Adrenal gland (tissue), 5 donors: ENCODE measurements around the gene JPH2.

ENCODE experiments used
- POLR2A ChIP-seq, 2 donors: fragments of 450-650 bp; IDR thresholded peaks; one replicate each; pipeline ENCODE4 v1.6.1; 2017; ENCODE audit warnings: antibody characterized with exemption in 2 of 2, mild to moderate bottlenecking in 2 of 2, moderate library complexity in 1 of 2
- TF ChIP-seq, protein P1 (sequence below), 6 experiments: fragments of 450-650 bp in 4 of 6; fragments of 200-600 bp in 2 of 6; sonication (generic) in 1 of 6; IDR thresholded peaks; 1 replicate in 5 of 6; 2 replicates in 1 of 6; pipeline versions ENCODE4 v1.5.1 to v1.8.0; 2016 to 2021; ENCODE audit warnings: antibody characterized with exemption in 6 of 6, mild to moderate bottlenecking in 2 of 6, moderate library complexity in 1 of 6
- donor health status: DM: no; HTN: no; CAD: no.

DNA sequence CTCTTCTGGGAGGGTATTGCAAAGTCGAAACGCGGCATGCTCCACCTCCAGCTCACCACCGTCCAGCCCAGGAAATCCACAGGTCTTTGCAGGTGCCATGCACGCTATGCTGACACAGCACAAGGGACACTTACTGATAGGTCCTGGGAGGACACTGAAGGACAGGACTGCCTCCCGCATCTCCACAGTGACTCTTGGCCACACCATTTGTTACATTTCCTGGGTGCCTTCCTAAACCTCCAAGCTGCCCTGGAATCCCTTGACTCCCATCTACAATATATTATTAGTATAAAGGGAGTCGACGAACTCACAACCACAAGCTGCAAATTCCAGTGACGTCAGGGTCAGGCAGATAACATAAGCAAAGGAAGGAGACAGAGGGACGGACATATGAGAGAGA, 106.9 kb downstream of the JPH2 start:
- TF ChIP-seq, protein P1, sequence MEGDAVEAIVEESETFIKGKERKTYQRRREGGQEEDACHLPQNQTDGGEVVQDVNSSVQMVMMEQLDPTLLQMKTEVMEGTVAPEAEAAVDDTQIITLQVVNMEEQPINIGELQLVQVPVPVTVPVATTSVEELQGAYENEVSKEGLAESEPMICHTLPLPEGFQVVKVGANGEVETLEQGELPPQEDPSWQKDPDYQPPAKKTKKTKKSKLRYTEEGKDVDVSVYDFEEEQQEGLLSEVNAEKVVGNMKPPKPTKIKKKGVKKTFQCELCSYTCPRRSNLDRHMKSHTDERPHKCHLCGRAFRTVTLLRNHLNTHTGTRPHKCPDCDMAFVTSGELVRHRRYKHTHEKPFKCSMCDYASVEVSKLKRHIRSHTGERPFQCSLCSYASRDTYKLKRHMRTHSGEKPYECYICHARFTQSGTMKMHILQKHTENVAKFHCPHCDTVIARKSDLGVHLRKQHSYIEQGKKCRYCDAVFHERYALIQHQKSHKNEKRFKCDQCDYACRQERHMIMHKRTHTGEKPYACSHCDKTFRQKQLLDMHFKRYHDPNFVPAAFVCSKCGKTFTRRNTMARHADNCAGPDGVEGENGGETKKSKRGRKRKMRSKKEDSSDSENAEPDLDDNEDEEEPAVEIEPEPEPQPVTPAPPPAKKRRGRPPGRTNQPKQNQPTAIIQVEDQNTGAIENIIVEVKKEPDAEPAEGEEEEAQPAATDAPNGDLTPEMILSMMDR (IDR thresholded peaks at IDR 0.05): no peak
- TF ChIP-seq POLR2A (IDR thresholded peaks at IDR 0.05): no peak
